Duodenal mucosa (tissue), 2 donors: ENCODE measurements around the gene HMGXB3.

Source experiments
- H3K27ac ChIP-seq: one replicate; pipeline ENCODE4 v1.7.0; 2013; ENCODE audit warnings: low read depth, low read length
- H3K27me3 ChIP-seq, 2 donors: one replicate each; pipeline ENCODE4 v1.7.0; 2013; ENCODE audit warnings: low read length in 2 of 2, control low read depth in 1 of 2; ENCODE audit not compliant: insufficient read depth in 2 of 2, control insufficient read depth in 1 of 2
- H3K36me3 ChIP-seq, 2 donors: one replicate each; pipeline ENCODE4 v1.7.0; 2013; ENCODE audit warnings: low read length in 2 of 2, control low read depth in 1 of 2; ENCODE audit not compliant: insufficient read depth in 2 of 2, control insufficient read depth in 1 of 2
- H3K4me1 ChIP-seq, 2 donors: one replicate each; pipeline ENCODE4 v1.7.0; 2013; ENCODE audit warnings: low read length in 2 of 2, control low read depth in 1 of 2; ENCODE audit not compliant: insufficient read depth in 2 of 2, control insufficient read depth in 1 of 2
- H3K4me3 ChIP-seq, 2 donors: one replicate each; pipeline ENCODE4 v1.7.0; 2013; ENCODE audit warnings: low read length in 2 of 2, low read depth in 1 of 2
- H3K9ac ChIP-seq, 2 donors: one replicate each; pipeline ENCODE4 v1.7.0; 2013; ENCODE audit warnings: low read length in 2 of 2, low read depth in 1 of 2
- H3K9me3 ChIP-seq, 2 donors: one replicate each; pipeline ENCODE4 v1.7.0; 2013; ENCODE audit warnings: low read length in 2 of 2, control low read depth in 1 of 2; ENCODE audit not compliant: control insufficient read depth in 1 of 2

HMGXB3 gene

GRCh38 chr5:150066436-150066835 is 65.9 kb downstream of the HMGXB3 start:
- no peak overlapping the region for H3K4me3 ChIP-seq
- H3K36me3 ChIP-seq, result no peaks in the 10 kb centered on the region
- no peak overlapping the region for H3K27ac ChIP-seq
- no peaks in the 10 kb centered on the region for H3K27me3 ChIP-seq
- H3K9ac ChIP-seq, result no peak overlapping the region
- H3K9me3 ChIP-seq, result no peaks in the 10 kb centered on the region
- H3K4me1 ChIP-seq, result peaks cover 0 to 9% of the 10 kb centered on the region in 2 donors

GRCh38 chr5:150066901-150067396 is 66.4 kb downstream of the HMGXB3 start:
- Histone ChIP-seq H3K36me3 (no peaks in the 10 kb centered on the region), H3K4me1 (peaks cover 0 to 9% of the 10 kb centered on the region in 2 donors), H3K9ac (no peak overlapping the region), H3K4me3 (no peak overlapping the region), H3K27ac (no peak overlapping the region), H3K27me3 (no peaks in the 10 kb centered on the region), H3K9me3 (no peaks in the 10 kb centered on the region)

GRCh38 chr5:150067405-150067960 is 66.9 kb downstream of the HMGXB3 start:
- Histone ChIP-seq H3K4me3 (no peak overlapping the region), H3K9me3 (no peaks in the 10 kb centered on the region), H3K27me3 (no peaks in the 10 kb centered on the region), H3K4me1 (peaks cover 0 to 9% of the 10 kb centered on the region in 2 donors), H3K27ac (no peak overlapping the region), H3K36me3 (no peaks in the 10 kb centered on the region), H3K9ac (no peak overlapping the region)

GRCh38 chr5:150068071-150068470 is 67.5 kb downstream of the HMGXB3 start:
- Histone ChIP-seq H3K9ac (no peak overlapping the region), H3K27ac (no peak overlapping the region), H3K4me1 (peaks cover 0 to 9% of the 10 kb centered on the region in 2 donors), H3K36me3 (no peaks in the 10 kb centered on the region), H3K27me3 (no peaks in the 10 kb centered on the region), H3K4me3 (no peak overlapping the region), H3K9me3 (no peaks in the 10 kb centered on the region)

GRCh38 chr5:150068472-150068871 is 67.9 kb downstream of the HMGXB3 start:
- Histone ChIP-seq H3K4me3 (no peak overlapping the region), H3K9ac (no peak overlapping the region), H3K27me3 (no peaks in the 10 kb centered on the region), H3K4me1 (peaks cover 0 to 9% of the 10 kb centered on the region in 2 donors), H3K36me3 (no peaks in the 10 kb centered on the region), H3K27ac (no peak overlapping the region), H3K9me3 (no peaks in the 10 kb centered on the region)

- Histone ChIP-seq H3K4me1 (peaks cover 0 to 5% of the 10 kb centered on the region in 2 donors), H3K27ac (no peak overlapping the region), H3K4me3 (no peak overlapping the region), H3K36me3 (no peaks in the 10 kb centered on the region), H3K9me3 (no peaks in the 10 kb centered on the region), H3K27me3 (no peaks in the 10 kb centered on the region), H3K9ac (no peak overlapping the region)
Measured at GRCh38 chr5:150068961-150069645, 68.6 kb downstream of the HMGXB3 start.

- no peaks in the 10 kb centered on the region for H3K36me3 ChIP-seq
- peaks cover 0 to 5% of the 10 kb centered on the region in 2 donors for H3K4me1 ChIP-seq
- no peak overlapping the region for H3K27ac ChIP-seq
- H3K27me3 ChIP-seq, result no peaks in the 10 kb centered on the region
- no peaks in the 10 kb centered on the region for H3K9me3 ChIP-seq
- H3K9ac ChIP-seq, result no peak overlapping the region
- H3K4me3 ChIP-seq, result no peak overlapping the region
Measured at GRCh38 chr5:150069672-150070627, 69.4 kb downstream of the HMGXB3 start.

GRCh38 chr5:150070821-150071220 is 70.3 kb downstream of the HMGXB3 start:
- no peaks in the 10 kb centered on the region for H3K36me3 ChIP-seq
- H3K9ac ChIP-seq, result no peak overlapping the region
- no peak overlapping the region for H3K27ac ChIP-seq
- H3K4me1 ChIP-seq, result peaks cover 0 to 5% of the 10 kb centered on the region in 2 donors
- no peaks in the 10 kb centered on the region for H3K27me3 ChIP-seq
- H3K9me3 ChIP-seq, result no peaks in the 10 kb centered on the region
- H3K4me3 ChIP-seq, result no peak overlapping the region

GRCh38 chr5:150073086-150073625 is 72.6 kb downstream of the HMGXB3 start:
- Histone ChIP-seq H3K9me3 (no peaks in the 10 kb centered on the region), H3K27ac (no peak overlapping the region), H3K4me3 (no peak overlapping the region), H3K36me3 (no peaks in the 10 kb centered on the region), H3K4me1 (peaks cover 0 to 5% of the 10 kb centered on the region in 2 donors), H3K9ac (no peak overlapping the region), H3K27me3 (no peaks in the 10 kb centered on the region)
